ENCODE data around the gene SLC25A45. TPM values are rescaled to one million over a fixed set of nuclear protein-coding genes. Genes with fewer than 3 reads are reported as not detected.
A peak's percentile ranks its signal among the peaks of the same experiment; 100 is the strongest.
"Not testable (repeated sequence)": the region's sequence is repeated elsewhere in the genome, so short reads cannot be mapped to it uniquely, and the experiment has no call there.

Gene SLC25A45
- total RNA-seq, 1 donor from 2014 or later: 3.7 TPM

- peak overlapping the region; percentile 46 to 73 (median 62) for H3K9ac ChIP-seq (ENCODE audit: low read depth in 1 of 3, low read length in 3 of 3)
- H3K4me1 ChIP-seq (ENCODE audit: control insufficient read depth in 3 of 3, insufficient read depth in 3 of 3, low read length in 3 of 3): peaks cover 25 to 34% (median 33%) of the 10 kb centered on the region in 3 donors
- peak overlapping the region; percentile 47 for H3K27ac ChIP-seq (ENCODE audit: low read depth, low read length)
- peaks cover 0 to 10% (median 0%) of the 10 kb centered on the region in 3 donors for H3K27me3 ChIP-seq (ENCODE audit: control insufficient read depth in 3 of 3, insufficient read depth in 3 of 3, low read length in 3 of 3)
- H3K36me3 ChIP-seq (ENCODE audit: control insufficient read depth in 3 of 3, insufficient read depth in 3 of 3, low read length in 3 of 3): peaks cover 30 to 35% (median 31%) of the 10 kb centered on the region in 3 donors
- no peaks in the 10 kb centered on the region for H3K9me3 ChIP-seq (ENCODE audit: control insufficient read depth in 3 of 3, low read length in 3 of 3)
- H3K4me3 ChIP-seq (ENCODE audit: low read length in 3 of 3): peak overlapping the region; percentile 82 to 91 (median 85)
Observed at GRCh38 chr11:65353900-65354264, 28.6 kb downstream of the SLC25A45 start.

DNA sequence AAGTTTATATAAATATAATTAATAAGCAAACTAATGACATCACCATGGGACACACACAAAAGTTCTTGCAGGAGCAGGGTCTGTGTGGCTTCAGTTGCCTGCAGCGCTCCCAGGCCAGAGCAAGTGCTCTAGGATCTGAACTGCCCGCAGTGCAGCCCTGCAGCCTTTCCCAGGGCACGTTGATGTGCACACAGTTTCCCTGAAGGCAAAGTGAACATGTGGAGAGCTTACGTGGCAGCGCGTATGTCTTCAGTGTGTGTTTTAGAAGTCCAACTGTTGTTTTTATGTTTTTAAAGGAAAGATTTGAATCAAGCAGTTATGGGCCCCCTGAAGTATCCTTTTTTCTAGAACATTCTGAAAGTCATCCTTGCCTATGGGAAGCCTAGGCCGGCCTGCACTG lies 29.1 kb downstream of the SLC25A45 start:
- Histone ChIP-seq H3K9ac (ENCODE audit: low read depth in 1 of 3, low read length in 3 of 3) (no peak overlapping the region), H3K27ac (ENCODE audit: low read depth, low read length) (peak overlapping the region; percentile 47), H3K27me3 (ENCODE audit: control insufficient read depth in 3 of 3, insufficient read depth in 3 of 3, low read length in 3 of 3) (peaks cover 0 to 10% (median 0%) of the 10 kb centered on the region in 3 donors), H3K36me3 (ENCODE audit: control insufficient read depth in 3 of 3, insufficient read depth in 3 of 3, low read length in 3 of 3) (peaks cover 34 to 40% (median 36%) of the 10 kb centered on the region in 3 donors), H3K9me3 (ENCODE audit: control insufficient read depth in 3 of 3, low read length in 3 of 3) (no peaks in the 10 kb centered on the region), H3K4me1 (ENCODE audit: control insufficient read depth in 3 of 3, insufficient read depth in 3 of 3, low read length in 3 of 3) (peaks cover 25 to 34% (median 33%) of the 10 kb centered on the region in 3 donors), H3K4me3 (ENCODE audit: low read length in 3 of 3) (no peak overlapping the region)

- no peak overlapping the region for H3K27ac ChIP-seq (ENCODE audit: low read depth, low read length)
- H3K4me3 ChIP-seq (ENCODE audit: low read length in 3 of 3): no peak overlapping the region
- peaks cover 25 to 34% (median 30%) of the 10 kb centered on the region in 3 donors for H3K4me1 ChIP-seq (ENCODE audit: control insufficient read depth in 3 of 3, insufficient read depth in 3 of 3, low read length in 3 of 3)
- no peak overlapping the region for H3K9ac ChIP-seq (ENCODE audit: low read depth in 1 of 3, low read length in 3 of 3)
- peaks cover 0 to 10% (median 0%) of the 10 kb centered on the region in 3 donors for H3K27me3 ChIP-seq (ENCODE audit: control insufficient read depth in 3 of 3, insufficient read depth in 3 of 3, low read length in 3 of 3)
- no peaks in the 10 kb centered on the region for H3K9me3 ChIP-seq (ENCODE audit: control insufficient read depth in 3 of 3, low read length in 3 of 3)
- peaks cover 40 to 45% (median 42%) of the 10 kb centered on the region in 3 donors for H3K36me3 ChIP-seq (ENCODE audit: control insufficient read depth in 3 of 3, insufficient read depth in 3 of 3, low read length in 3 of 3)
Observed at GRCh38 chr11:65352783-65353182, 29.7 kb downstream of the SLC25A45 start.

DNA sequence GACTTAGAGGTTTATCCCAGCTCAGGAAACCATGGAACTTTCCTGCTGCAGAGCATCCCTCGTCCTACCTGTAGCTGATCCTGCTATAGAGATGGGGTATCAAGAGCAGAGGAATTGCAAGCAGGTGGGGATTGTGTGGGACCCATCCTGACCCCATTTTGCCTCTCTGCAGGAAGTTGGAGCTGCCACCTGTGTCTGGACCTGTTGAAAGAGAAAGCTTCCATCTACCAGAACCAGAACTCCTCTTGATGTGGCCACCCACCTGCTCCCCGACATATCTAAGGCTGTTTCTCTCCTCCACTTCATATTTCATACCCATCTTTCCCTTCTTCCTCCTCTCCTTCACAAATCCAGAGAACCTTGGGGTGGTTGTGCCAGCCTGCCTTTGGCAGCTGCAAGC lies 30.9 kb downstream of the SLC25A45 start:
- peaks cover 21 to 27% (median 25%) of the 10 kb centered on the region in 3 donors for H3K4me1 ChIP-seq (ENCODE audit: control insufficient read depth in 3 of 3, insufficient read depth in 3 of 3, low read length in 3 of 3)
- no peak overlapping the region for H3K4me3 ChIP-seq (ENCODE audit: low read length in 3 of 3)
- no peak overlapping the region for H3K27ac ChIP-seq (ENCODE audit: low read depth, low read length)
- no peak overlapping the region for H3K9ac ChIP-seq (ENCODE audit: low read depth in 1 of 3, low read length in 3 of 3)
- peaks cover 0 to 4% (median 0%) of the 10 kb centered on the region in 3 donors for H3K27me3 ChIP-seq (ENCODE audit: control insufficient read depth in 3 of 3, insufficient read depth in 3 of 3, low read length in 3 of 3)
- no peaks in the 10 kb centered on the region for H3K9me3 ChIP-seq (ENCODE audit: control insufficient read depth in 3 of 3, low read length in 3 of 3)
- H3K36me3 ChIP-seq (ENCODE audit: control insufficient read depth in 3 of 3, insufficient read depth in 3 of 3, low read length in 3 of 3): peaks cover 45 to 53% (median 47%) of the 10 kb centered on the region in 3 donors

GRCh38 chr11:65341856-65342255 lies 40.6 kb downstream of the SLC25A45 start:
- H3K9ac ChIP-seq (ENCODE audit: low read depth in 1 of 3, low read length in 3 of 3): no peak overlapping the region
- H3K4me3 ChIP-seq (ENCODE audit: low read length in 3 of 3): no peak overlapping the region
- H3K9me3 ChIP-seq (ENCODE audit: control insufficient read depth in 3 of 3, low read length in 3 of 3): no peaks in the 10 kb centered on the region
- no peak overlapping the region for H3K27ac ChIP-seq (ENCODE audit: low read depth, low read length)
- peaks cover 3 to 9% (median 9%) of the 10 kb centered on the region in 3 donors for H3K4me1 ChIP-seq (ENCODE audit: control insufficient read depth in 3 of 3, insufficient read depth in 3 of 3, low read length in 3 of 3)
- peaks cover 60 to 72% (median 68%) of the 10 kb centered on the region in 3 donors for H3K36me3 ChIP-seq (ENCODE audit: control insufficient read depth in 3 of 3, insufficient read depth in 3 of 3, low read length in 3 of 3)
- no peaks in the 10 kb centered on the region for H3K27me3 ChIP-seq (ENCODE audit: control insufficient read depth in 3 of 3, insufficient read depth in 3 of 3, low read length in 3 of 3)

DNA sequence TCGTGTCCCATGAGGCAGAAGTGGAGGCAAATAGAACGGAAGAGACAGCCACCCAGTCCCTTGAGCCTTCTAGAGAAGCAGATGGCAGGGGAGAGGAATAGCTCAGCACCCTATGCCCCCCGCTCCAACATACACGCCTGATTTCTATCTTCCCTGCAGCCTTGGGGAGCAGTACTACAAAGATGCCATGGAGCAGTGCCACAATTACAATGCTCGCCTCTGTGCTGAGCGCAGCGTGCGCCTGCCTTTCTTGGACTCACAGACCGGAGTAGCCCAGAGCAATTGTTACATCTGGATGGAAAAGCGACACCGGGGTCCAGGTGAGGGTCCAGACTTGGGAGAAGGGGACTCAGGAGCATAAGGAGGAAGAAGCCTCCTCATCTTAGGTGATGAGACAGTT lies 42.2 kb downstream of the SLC25A45 start:
- H3K27me3 ChIP-seq (ENCODE audit: control insufficient read depth in 3 of 3, insufficient read depth in 3 of 3, low read length in 3 of 3): no peaks in the 10 kb centered on the region
- H3K4me3 ChIP-seq (ENCODE audit: low read length in 3 of 3): no peak overlapping the region
- no peaks in the 10 kb centered on the region for H3K9me3 ChIP-seq (ENCODE audit: control insufficient read depth in 3 of 3, low read length in 3 of 3)
- H3K27ac ChIP-seq (ENCODE audit: low read depth, low read length): no peak overlapping the region
- no peak overlapping the region for H3K9ac ChIP-seq (ENCODE audit: low read depth in 1 of 3, low read length in 3 of 3)
- H3K4me1 ChIP-seq (ENCODE audit: control insufficient read depth in 3 of 3, insufficient read depth in 3 of 3, low read length in 3 of 3): peaks cover 7 to 14% (median 13%) of the 10 kb centered on the region in 3 donors
- peaks cover 47 to 57% (median 54%) of the 10 kb centered on the region in 3 donors for H3K36me3 ChIP-seq (ENCODE audit: control insufficient read depth in 3 of 3, insufficient read depth in 3 of 3, low read length in 3 of 3)

GRCh38 chr11:65338676-65339075 lies 43.8 kb downstream of the SLC25A45 start:
- Histone ChIP-seq H3K36me3 (ENCODE audit: control insufficient read depth in 3 of 3, insufficient read depth in 3 of 3, low read length in 3 of 3) (peaks cover 34 to 41% (median 38%) of the 10 kb centered on the region in 3 donors), H3K4me3 (ENCODE audit: low read length in 3 of 3) (no peak overlapping the region), H3K9ac (ENCODE audit: low read depth in 1 of 3, low read length in 3 of 3) (no peak overlapping the region), H3K27ac (ENCODE audit: low read depth, low read length) (no peak overlapping the region), H3K27me3 (ENCODE audit: control insufficient read depth in 3 of 3, insufficient read depth in 3 of 3, low read length in 3 of 3) (no peaks in the 10 kb centered on the region), H3K9me3 (ENCODE audit: control insufficient read depth in 3 of 3, low read length in 3 of 3) (no peaks in the 10 kb centered on the region), H3K4me1 (ENCODE audit: control insufficient read depth in 3 of 3, insufficient read depth in 3 of 3, low read length in 3 of 3) (peaks cover 17 to 24% (median 22%) of the 10 kb centered on the region in 3 donors)

DNA sequence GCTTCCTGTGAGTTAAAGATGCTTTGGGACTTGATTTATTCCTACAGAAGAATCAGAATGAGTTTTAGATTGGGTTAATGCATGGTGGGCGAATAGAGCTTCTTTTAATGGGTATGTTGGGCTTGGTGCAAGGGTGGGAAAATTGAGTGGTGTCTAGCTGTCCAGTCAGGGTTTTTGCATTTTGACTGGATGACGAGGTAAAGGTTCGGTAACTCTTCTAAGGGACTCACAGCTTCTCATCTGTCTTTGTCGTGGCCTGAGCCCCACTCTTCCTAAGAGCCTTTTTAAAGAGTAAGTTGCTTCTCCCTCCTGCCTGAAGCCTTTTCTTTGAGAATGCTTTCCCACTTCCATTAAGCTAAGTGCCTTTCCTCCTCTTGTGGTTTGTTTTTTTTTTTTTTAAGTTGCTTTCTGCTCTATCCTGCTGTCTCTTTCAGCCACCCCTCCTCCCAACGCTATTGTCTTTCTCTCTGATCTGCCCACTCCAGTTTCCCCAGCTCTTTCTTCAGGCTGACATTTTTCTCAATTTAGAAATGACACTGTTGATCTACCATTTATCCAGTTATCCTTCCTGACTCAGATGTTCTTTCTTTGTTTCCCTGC lies 47.6 kb downstream of the SLC25A45 start:
- Histone ChIP-seq H3K4me1 (ENCODE audit: control insufficient read depth in 3 of 3, insufficient read depth in 3 of 3, low read length in 3 of 3) (peaks cover 17 to 24% (median 22%) of the 10 kb centered on the region in 3 donors), H3K27me3 (ENCODE audit: control insufficient read depth in 3 of 3, insufficient read depth in 3 of 3, low read length in 3 of 3) (no peaks in the 10 kb centered on the region), H3K36me3 (ENCODE audit: control insufficient read depth in 3 of 3, insufficient read depth in 3 of 3, low read length in 3 of 3) (peaks cover 4 to 7% (median 7%) of the 10 kb centered on the region in 3 donors), H3K9me3 (ENCODE audit: control insufficient read depth in 3 of 3, low read length in 3 of 3) (no peaks in the 10 kb centered on the region), H3K4me3 (ENCODE audit: low read length in 3 of 3) (peak overlapping the region; percentile 85 to 96 (median 95)), H3K27ac (ENCODE audit: low read depth, low read length) (peak overlapping the region; percentile 80), H3K9ac (ENCODE audit: low read depth in 1 of 3, low read length in 3 of 3) (peak overlapping the region; percentile 85 to 96 (median 92))

- not testable (repeated sequence) for H3K4me3 ChIP-seq (ENCODE audit: low read length in 3 of 3); H3K27ac ChIP-seq (ENCODE audit: low read depth, low read length); H3K9ac ChIP-seq (ENCODE audit: low read depth in 1 of 3, low read length in 3 of 3); H3K36me3 ChIP-seq (ENCODE audit: control insufficient read depth in 3 of 3, insufficient read depth in 3 of 3, low read length in 3 of 3); H3K9me3 ChIP-seq (ENCODE audit: control insufficient read depth in 3 of 3, low read length in 3 of 3); H3K27me3 ChIP-seq (ENCODE audit: control insufficient read depth in 3 of 3, insufficient read depth in 3 of 3, low read length in 3 of 3)
- H3K4me1 ChIP-seq (ENCODE audit: control insufficient read depth in 3 of 3, insufficient read depth in 3 of 3, low read length in 3 of 3): peaks cover 13 to 18% (median 14%) of the 10 kb centered on the region in 3 donors
Observed at GRCh38 chr11:65332591-65332990, 49.9 kb downstream of the SLC25A45 start.

GRCh38 chr11:65330544-65330943 lies 51.9 kb downstream of the SLC25A45 start:
- Histone ChIP-seq H3K4me3 (ENCODE audit: low read length in 3 of 3) (no peak overlapping the region), H3K9ac (ENCODE audit: low read depth in 1 of 3, low read length in 3 of 3) (no peak overlapping the region), H3K27me3 (ENCODE audit: control insufficient read depth in 3 of 3, insufficient read depth in 3 of 3, low read length in 3 of 3) (no peaks in the 10 kb centered on the region), H3K4me1 (ENCODE audit: control insufficient read depth in 3 of 3, insufficient read depth in 3 of 3, low read length in 3 of 3) (peaks cover 12 to 17% (median 13%) of the 10 kb centered on the region in 3 donors), H3K36me3 (ENCODE audit: control insufficient read depth in 3 of 3, insufficient read depth in 3 of 3, low read length in 3 of 3) (peaks cover 0 to 2% (median 0%) of the 10 kb centered on the region in 3 donors), H3K9me3 (ENCODE audit: control insufficient read depth in 3 of 3, low read length in 3 of 3) (no peaks in the 10 kb centered on the region), H3K27ac (ENCODE audit: low read depth, low read length) (no peak overlapping the region)

All from skeletal muscle tissue (tissue), 4 donors.